WERI-Rb-1 (cell line): ENCODE data around the gene LHX2.

ENCODE experiments used
- DNase-seq: peaks from one replicate; pipeline ENCODE4 v3.0.0-alpha.2; 2020
- H3K27ac ChIP-seq: fragments of 250-450 bp; sonication (Bioruptor Pico); 2 replicates; pipeline ENCODE4 v1.5.1; 2020; ENCODE audit warnings: mild to moderate bottlenecking, moderate library complexity
- H3K27me3 ChIP-seq: fragments of 250-450 bp; sonication (Bioruptor Pico); 2 replicates; pipeline ENCODE4 v1.5.1; 2021; ENCODE audit warnings: mild to moderate bottlenecking, low read depth, moderate library complexity; ENCODE audit not compliant: insufficient read depth, severe bottlenecking
- H3K36me3 ChIP-seq: fragments of 250-450 bp; sonication (Bioruptor Pico); 2 replicates; pipeline ENCODE4 v1.5.1; 2020; ENCODE audit warnings: mild to moderate bottlenecking, moderate library complexity
- H3K4me3 ChIP-seq: 2 replicates; pipeline ENCODE4 v1.5.1; 2011; ENCODE audit warnings: low read depth, mild to moderate bottlenecking, control low read depth, low read length
- H3K9me3 ChIP-seq: fragments of 250-450 bp; sonication (Bioruptor Pico); 2 replicates; pipeline ENCODE4 v1.5.1; 2021; ENCODE audit warnings: mild to moderate bottlenecking, moderate library complexity; ENCODE audit not compliant: severe bottlenecking
- CTCF ChIP-seq: IDR thresholded peaks from 2 replicates; pipeline ENCODE4 v1.5.1; 2011; ENCODE audit warnings: low read depth, mild to moderate bottlenecking, control low read depth, inconsistent platforms, low read length

Gene LHX2

GRCh38 chr9:124082622-124083021 is 71.1 kb downstream of the LHX2 start:
- TF ChIP-seq CTCF: no peak
- no peaks in the 10 kb centered on the region for H3K27me3 ChIP-seq
- H3K4me3 ChIP-seq: no peak overlapping the region
- H3K36me3 ChIP-seq: no peaks in the 10 kb centered on the region
- peaks cover 14% of the 10 kb centered on the region for H3K9me3 ChIP-seq
- H3K27ac ChIP-seq: no peak overlapping the region
- no peak for DNase-seq
